SK-N-SH (cell line): ENCODE measurements around the gene OR7A10. TPM values are rescaled to one million over a fixed set of nuclear protein-coding genes. Genes with fewer than 3 reads are reported as not detected.
A peak's percentile ranks its signal among the peaks of the same experiment; 100 is the strongest.
"Not testable (repeated sequence)": the region's sequence is repeated elsewhere in the genome, so short reads cannot be mapped to it uniquely, and the experiment has no call there.

Source experiments
- CTCF ChIA-PET: fragments of 300-600, 350-600 bp; formaldehyde crosslinking; extraction: SDS; loops from one replicate; lab custom pipeline; 2021; lab: Yijun Ruan, JAX
- POLR2A ChIA-PET: fragments of 350-600 bp; sonication (Branson Sonifier 250); formaldehyde crosslinking; extraction: SDS; loops from one replicate; lab custom pipeline; 2020; ENCODE audit warnings: antibody characterized with exemption, inconsistent platforms; lab: Yijun Ruan, JAX
- DNase-seq: peaks from one replicate; pipeline ENCODE4 v3.0.0; 2012
- H2AFZ ChIP-seq: fragments of 200-600 bp; sonication (generic); 2 replicates; pipeline ENCODE4 v1.8.1; 2016; ENCODE audit warnings: antibody characterized with exemption, mild to moderate bottlenecking, low read depth
- H3F3A ChIP-seq: fragments of 200-600 bp; sonication (generic); replicated peaks from 2 replicates; pipeline ENCODE3; 2016; ENCODE audit warnings: antibody characterized with exemption, mild to moderate bottlenecking; ENCODE audit not compliant: insufficient read depth
- H3K27ac ChIP-seq, 2 experiments: fragments of 200-500 bp in 1 of 2; fragments of 200-600 bp in 1 of 2; sonication (Bioruptor generic) in 1 of 2; sonication (generic), shearing (Covaris generic) in 1 of 2; 2 replicates each; pipeline versions ENCODE4 v1.5.1 to v1.6.1; 2014 to 2016; ENCODE audit warnings: low read depth in 2 of 2, inconsistent platforms in 1 of 2, low read length in 1 of 2, mild to moderate bottlenecking in 1 of 2, mixed read lengths in 1 of 2
- H3K27me3 ChIP-seq: fragments of 200-600 bp; sonication (generic), shearing (Covaris generic); 2 replicates; pipeline ENCODE4 v1.6.1; 2016; ENCODE audit warnings: mixed run types; ENCODE audit not compliant: insufficient read depth
- H3K36me3 ChIP-seq, 2 experiments: fragments of 200-500 bp in 1 of 2; fragments of 200-600 bp in 1 of 2; sonication (Bioruptor generic) in 1 of 2; sonication (generic) in 1 of 2; replicated peaks in 1 of 2; 2 replicates each; pipeline versions ENCODE3 to v1.5.1; 2014 to 2016; ENCODE audit warnings: low read length in 1 of 2, mild to moderate bottlenecking in 1 of 2; ENCODE audit not compliant: insufficient read depth in 2 of 2, control insufficient read depth in 1 of 2
- H3K4me1 ChIP-seq, 2 experiments: fragments of 200-500 bp in 1 of 2; fragments of 200-600 bp in 1 of 2; sonication (Bioruptor generic) in 1 of 2; sonication (generic), shearing (Covaris generic) in 1 of 2; 2 replicates each; pipeline versions ENCODE4 v1.5.1 to v1.6.1; 2014 to 2016; ENCODE audit warnings: low read depth in 1 of 2, low read length in 1 of 2, mixed run types in 1 of 2; ENCODE audit not compliant: insufficient read depth in 2 of 2, control insufficient read depth in 1 of 2
- H3K4me2 ChIP-seq: fragments of 200-600 bp; sonication (generic), shearing (Covaris generic); 2 replicates; pipeline ENCODE4 v1.6.1; 2017; ENCODE audit warnings: mixed run types
- H3K4me3 ChIP-seq, 2 experiments: fragments of 200-500 bp in 1 of 2; fragments of 200-600 bp in 1 of 2; sonication (Bioruptor generic) in 1 of 2; sonication (generic), shearing (Covaris generic) in 1 of 2; 2 replicates each; pipeline versions ENCODE4 v1.5.1 to v1.8.1; 2014 to 2016; ENCODE audit warnings: low read depth in 2 of 2, inconsistent platforms in 1 of 2, low read length in 1 of 2, mild to moderate bottlenecking in 1 of 2, mixed read lengths in 1 of 2, moderate library complexity in 1 of 2
- H3K79me2 ChIP-seq: fragments of 200-600 bp; sonication (generic); 2 replicates; pipeline ENCODE4 v1.8.1; 2017; ENCODE audit warnings: mild to moderate bottlenecking; ENCODE audit not compliant: insufficient read depth
- H3K9ac ChIP-seq: fragments of 200-600 bp; sonication (generic); 2 replicates; pipeline ENCODE4 v1.6.1; 2017; ENCODE audit warnings: mixed run types
- H3K9me2 ChIP-seq: fragments of 200-600 bp; sonication (generic); 2 replicates; pipeline ENCODE4 v1.6.1; 2017; ENCODE audit warnings: mixed run types
- H3K9me3 ChIP-seq: fragments of 200-600 bp; sonication (generic); 2 replicates; pipeline ENCODE4 v1.6.1; 2017; ENCODE audit warnings: mixed run types, mild to moderate bottlenecking, moderate library complexity
- H4K20me1 ChIP-seq: fragments of 200-600 bp; sonication (generic); 2 replicates; pipeline ENCODE4 v1.6.1; 2017; ENCODE audit warnings: mild to moderate bottlenecking, mixed run types; ENCODE audit not compliant: insufficient read depth
- EP300 ChIP-seq, 2 experiments: IDR thresholded peaks; 2 replicates each; pipeline versions ENCODE4 v1.4.0 to v1.6.1; 2012; ENCODE audit warnings: borderline replicate concordance in 1 of 2, low read depth in 1 of 2, low read length in 1 of 2
- NRF1 ChIP-seq: IDR thresholded peaks from 2 replicates; pipeline ENCODE4 v1.6.1; 2012; ENCODE audit warnings: low read depth, mild to moderate bottlenecking, low read length
- TEAD4 ChIP-seq: IDR thresholded peaks from 2 replicates; pipeline ENCODE4 v1.4.0; 2012; ENCODE audit warnings: mild to moderate bottlenecking, borderline replicate concordance; ENCODE audit not compliant: insufficient read depth
- WGBS: methylation state at CpG from one replicate; pipeline ENCODE4 v1.1.6; 2017; ENCODE audit warnings: low lambda C conversion rate; 5-methylcytosine and 5-hydroxymethylcytosine counted together
- polyA plus RNA-seq, 3 experiments: library from polyadenylated mRNA; depleted of rRNA; stranded (reverse); fragments of >200 nt; gene quantifications; 2 replicates each; pipeline ENCODE4 v1.2.3, GENCODE V29; 2012
- small RNA-seq, 7 experiments: library from RNA; depleted of rRNA; stranded (forward); fragments of <200 nt; gene quantifications; one replicate each; pipeline ENCODE3, GENCODE V24; 2012
- TF ChIP-seq, protein P1 (sequence below): fragments of 150-350 bp; IDR thresholded peaks from 2 replicates; pipeline ENCODE4 v1.6.1; 2016; ENCODE audit warnings: mild to moderate bottlenecking, low read depth, low read length
- TF ChIP-seq, protein P2 (sequence below): IDR thresholded peaks from 2 replicates; pipeline ENCODE4 v1.6.1; 2012; ENCODE audit warnings: mild to moderate bottlenecking, low read depth, low read length, moderate library complexity

OR7A10 gene
- polyA plus RNA-seq, 1 of the 3 experiments (the other 2 are of a cell fraction): not detected

GRCh38 chr19:14795078-14795721, 53.5 kb downstream of the OR7A10 start:
- 5% methylated on average over 5 of the region's 5 CpGs for WGBS
- H4K20me1 ChIP-seq: no peaks in the 10 kb centered on the region
- H3K9ac ChIP-seq: no peak overlapping the region
- H3K27ac ChIP-seq: no peak overlapping the region
- no peak overlapping the region for H2AFZ ChIP-seq
- H3K4me1 ChIP-seq: no peaks in the 10 kb centered on the region
- H3F3A ChIP-seq: no peaks in the 10 kb centered on the region
- H3K9me3 ChIP-seq: no peaks in the 10 kb centered on the region
- H3K4me2 ChIP-seq: no peak overlapping the region
- H3K27me3 ChIP-seq: peaks cover 24% of the 10 kb centered on the region; the same call in 1 of the 2 replicates
- H3K4me3 ChIP-seq: no peak overlapping the region
- CTCF ChIA-PET: interaction anchor here (1.8 kb wide), 1 partner anchor 9 kb away, joined by 7 read pairs; no protein-coding TSS in a partner anchor
- no peak for DNase-seq
- H3K36me3 ChIP-seq: no peaks in the 10 kb centered on the region
- no peaks in the 10 kb centered on the region for H3K79me2 ChIP-seq
- 0 out of 2 replicates have a peak, but pooled peaks cover 4% of the 10 kb centered on the region for H3K9me2 ChIP-seq
- no peak for TF ChIP-seq TEAD4
- TF ChIP-seq, protein P1, sequence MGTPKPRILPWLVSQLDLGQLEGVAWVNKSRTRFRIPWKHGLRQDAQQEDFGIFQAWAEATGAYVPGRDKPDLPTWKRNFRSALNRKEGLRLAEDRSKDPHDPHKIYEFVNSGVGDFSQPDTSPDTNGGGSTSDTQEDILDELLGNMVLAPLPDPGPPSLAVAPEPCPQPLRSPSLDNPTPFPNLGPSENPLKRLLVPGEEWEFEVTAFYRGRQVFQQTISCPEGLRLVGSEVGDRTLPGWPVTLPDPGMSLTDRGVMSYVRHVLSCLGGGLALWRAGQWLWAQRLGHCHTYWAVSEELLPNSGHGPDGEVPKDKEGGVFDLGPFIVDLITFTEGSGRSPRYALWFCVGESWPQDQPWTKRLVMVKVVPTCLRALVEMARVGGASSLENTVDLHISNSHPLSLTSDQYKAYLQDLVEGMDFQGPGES: no peak
- no peak for TF ChIP-seq NRF1
- TF ChIP-seq EP300 (IDR thresholded peaks at IDR 0.05; ENCODE audit: borderline replicate concordance in 1 of 2, low read depth in 1 of 2, low read length in 1 of 2): no peak
- TF ChIP-seq, protein P2, sequence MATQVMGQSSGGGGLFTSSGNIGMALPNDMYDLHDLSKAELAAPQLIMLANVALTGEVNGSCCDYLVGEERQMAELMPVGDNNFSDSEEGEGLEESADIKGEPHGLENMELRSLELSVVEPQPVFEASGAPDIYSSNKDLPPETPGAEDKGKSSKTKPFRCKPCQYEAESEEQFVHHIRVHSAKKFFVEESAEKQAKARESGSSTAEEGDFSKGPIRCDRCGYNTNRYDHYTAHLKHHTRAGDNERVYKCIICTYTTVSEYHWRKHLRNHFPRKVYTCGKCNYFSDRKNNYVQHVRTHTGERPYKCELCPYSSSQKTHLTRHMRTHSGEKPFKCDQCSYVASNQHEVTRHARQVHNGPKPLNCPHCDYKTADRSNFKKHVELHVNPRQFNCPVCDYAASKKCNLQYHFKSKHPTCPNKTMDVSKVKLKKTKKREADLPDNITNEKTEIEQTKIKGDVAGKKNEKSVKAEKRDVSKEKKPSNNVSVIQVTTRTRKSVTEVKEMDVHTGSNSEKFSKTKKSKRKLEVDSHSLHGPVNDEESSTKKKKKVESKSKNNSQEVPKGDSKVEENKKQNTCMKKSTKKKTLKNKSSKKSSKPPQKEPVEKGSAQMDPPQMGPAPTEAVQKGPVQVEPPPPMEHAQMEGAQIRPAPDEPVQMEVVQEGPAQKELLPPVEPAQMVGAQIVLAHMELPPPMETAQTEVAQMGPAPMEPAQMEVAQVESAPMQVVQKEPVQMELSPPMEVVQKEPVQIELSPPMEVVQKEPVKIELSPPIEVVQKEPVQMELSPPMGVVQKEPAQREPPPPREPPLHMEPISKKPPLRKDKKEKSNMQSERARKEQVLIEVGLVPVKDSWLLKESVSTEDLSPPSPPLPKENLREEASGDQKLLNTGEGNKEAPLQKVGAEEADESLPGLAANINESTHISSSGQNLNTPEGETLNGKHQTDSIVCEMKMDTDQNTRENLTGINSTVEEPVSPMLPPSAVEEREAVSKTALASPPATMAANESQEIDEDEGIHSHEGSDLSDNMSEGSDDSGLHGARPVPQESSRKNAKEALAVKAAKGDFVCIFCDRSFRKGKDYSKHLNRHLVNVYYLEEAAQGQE: peak; percentile 42; the same call in 1 of the 2 replicates
- POLR2A ChIA-PET: no interaction called here

GRCh38 chr19:14792250-14792649, 56.5 kb downstream of the OR7A10 start:
- H3K4me1 ChIP-seq, POLR2A ChIA-PET, H4K20me1 ChIP-seq, H3K9ac ChIP-seq, H3F3A ChIP-seq, H3K36me3 ChIP-seq, H2AFZ ChIP-seq, H3K4me2 ChIP-seq, DNase-seq, H3K4me3 ChIP-seq, H3K9me2 ChIP-seq, H3K9me3 ChIP-seq, H3K79me2 ChIP-seq, CTCF ChIA-PET, H3K27ac ChIP-seq, H3K27me3 ChIP-seq: not testable (repeated sequence)
- 20% methylated on average over 6 of the region's 6 CpGs for WGBS

Small RNAs within 50 kb of the gene (small RNA-seq; reads per million reads assigned to genes)
- gene AC005255.1: 0 reads per million in 7 experiments
- 0 reads per million in 7 experiments for gene OR7A18P

Other genes with a start within 250 kb of the OR7A10 start
- not detected in 2 replicates for gene ADGRE3, start 174.1 kb downstream of the OR7A10 start, polyA plus RNA-seq (2012; rRNA removed)
- 15.2 and 19.6 TPM in 2 replicates for gene ZNF333, start 158.9 kb downstream of the OR7A10 start, polyA plus RNA-seq (2012; rRNA removed)
- gene ADGRE2, start 70.4 kb downstream of the OR7A10 start, polyA plus RNA-seq (2012; rRNA removed): 0.02 TPM in 1 of 2 replicates, not detected in the other
- not detected in 2 replicates for gene OR7A5, start 13.7 kb downstream of the OR7A10 start, polyA plus RNA-seq (2012; rRNA removed)
- not detected in 2 replicates for gene OR7C1, start 13.7 kb downstream of the OR7A10 start, polyA plus RNA-seq (2012; rRNA removed)
- gene OR7A17, start 37.2 kb upstream of the OR7A10 start, polyA plus RNA-seq (2012; rRNA removed): not detected in 2 replicates
- not detected in 2 replicates for gene OR7C2, start 92.6 kb upstream of the OR7A10 start, polyA plus RNA-seq (2012; rRNA removed)
- gene SLC1A6, start 130.9 kb upstream of the OR7A10 start, polyA plus RNA-seq (2012; rRNA removed): not detected in 2 replicates
- gene CASP14, start 200.6 kb upstream of the OR7A10 start, polyA plus RNA-seq (2012; rRNA removed): not detected in 2 replicates
- gene OR1I1, start 233.3 kb upstream of the OR7A10 start, polyA plus RNA-seq (2012; rRNA removed): not detected in 2 replicates